ENCODE data around the gene ARID5B. TPM values are rescaled to one million over a fixed set of nuclear protein-coding genes. Genes with fewer than 3 reads are reported as not detected.
A peak's percentile ranks its signal among the peaks of the same experiment; 100 is the strongest.

Gene ARID5B
- total RNA-seq, 2 experiments from 2014 or later = 49.2 to 51.3 TPM

GRCh38 chr10:61985715-61986114 lies 84.2 kb downstream of the ARID5B start:
- Mint-ChIP-seq H3K27me3 (no peaks in the 10 kb centered on the region), H3K9me3 (no peaks in the 10 kb centered on the region), H3K36me3 (ENCODE audit: low read depth) (peaks cover 25% of the 10 kb centered on the region), H3K4me1 (ENCODE audit: low read depth) (peaks cover 50% of the 10 kb centered on the region), H3K4me3 (no peak overlapping the region), H3K27ac (peak overlapping the region; percentile 71)
- ChIA-PET POLR2A (interaction anchor here (0.8 kb wide), 1 partner anchor 53 kb away, joined by 3 read pairs; no protein-coding TSS in a partner anchor), CTCF (no interaction called here)
- DNase-seq (no peak), ATAC-seq (ENCODE audit: poor library complexity) (no peak)
- no peak for TF ChIP-seq CTCF (IDR thresholded peaks at IDR 0.05)
- intact Hi-C loops (cut with DNase I, micrococcal nuclease) = loop anchor here in 1 of 2 experiments (5.0 kb wide), 1 partner anchor 88 kb away; no protein-coding TSS in a partner anchor
- Histone ChIP-seq H3K4me1 (ENCODE audit: insufficient read depth, low read length) (peaks cover 17% of the 10 kb centered on the region), H3K27me3 (ENCODE audit: control insufficient read depth in 1 of 2, insufficient read depth in 2 of 2, low read length in 2 of 2) (no peaks in the 10 kb centered on the region), H3K27ac (ENCODE audit: low read depth in 1 of 2, low read length in 2 of 2) (no peak overlapping the region), H3K9me3 (ENCODE audit: control insufficient read depth in 1 of 2, insufficient read depth in 1 of 2, low read length in 2 of 2) (no peaks in the 10 kb centered on the region), H3K4me3 (ENCODE audit: low read length) (no peak overlapping the region), H3K36me3 (ENCODE audit: insufficient read depth, low read length) (peaks cover 8% of the 10 kb centered on the region)

DNA sequence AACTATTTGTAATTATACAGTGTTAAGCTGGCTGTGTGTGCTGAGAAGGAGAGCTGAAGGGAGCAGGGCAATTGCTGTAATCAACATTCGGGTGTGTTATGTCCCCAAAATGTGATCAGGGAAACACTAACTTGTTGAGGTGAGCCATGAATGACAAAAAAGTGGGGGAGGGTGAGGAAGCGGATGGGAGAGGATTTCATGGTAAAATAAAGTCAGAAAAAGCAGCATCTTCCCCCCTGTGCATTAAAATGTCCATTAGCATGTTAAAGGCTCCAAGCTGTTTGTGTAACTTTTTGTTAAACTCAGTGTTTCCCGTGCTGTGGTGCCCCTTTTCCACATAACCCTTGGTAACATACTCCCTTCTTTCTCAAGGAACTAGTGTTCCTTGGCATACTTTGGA lies 84.9 kb downstream of the ARID5B start:
- H3K27me3 ChIP-seq (ENCODE audit: control insufficient read depth in 1 of 2, insufficient read depth in 2 of 2, low read length in 2 of 2) = no peaks in the 10 kb centered on the region
- no peak overlapping the region for H3K4me3 ChIP-seq (ENCODE audit: low read length)
- H3K9me3 ChIP-seq (ENCODE audit: control insufficient read depth in 1 of 2, insufficient read depth in 1 of 2, low read length in 2 of 2) = no peaks in the 10 kb centered on the region
- H3K4me1 ChIP-seq (ENCODE audit: insufficient read depth, low read length) = peaks cover 17% of the 10 kb centered on the region
- no peak for TF ChIP-seq CTCF (IDR thresholded peaks at IDR 0.05)
- H3K27ac Mint-ChIP-seq = peak overlapping the region; percentile 78
- peaks cover 22% of the 10 kb centered on the region for H3K36me3 Mint-ChIP-seq (ENCODE audit: low read depth)
- DNase-seq (no peak), ATAC-seq (ENCODE audit: poor library complexity) (no peak)
- H3K27ac ChIP-seq (ENCODE audit: low read depth in 1 of 2, low read length in 2 of 2) = no peak overlapping the region
- peaks cover 54% of the 10 kb centered on the region for H3K4me1 Mint-ChIP-seq (ENCODE audit: low read depth)
- no peaks in the 10 kb centered on the region for H3K27me3 Mint-ChIP-seq
- intact Hi-C loops (cut with DNase I, micrococcal nuclease) = loop anchor here in 1 of 2 experiments (5.0 kb wide), 1 partner anchor 89 kb away; no protein-coding TSS in a partner anchor
- H3K9me3 Mint-ChIP-seq = no peaks in the 10 kb centered on the region
- ChIA-PET POLR2A (interaction anchor here (2.9 kb wide), 1 partner anchor 83 kb away, joined by 14 read pairs; no protein-coding TSS in a partner anchor), CTCF (no interaction called here)
- peaks cover 8% of the 10 kb centered on the region for H3K36me3 ChIP-seq (ENCODE audit: insufficient read depth, low read length)
- no peak overlapping the region for H3K4me3 Mint-ChIP-seq

DNA sequence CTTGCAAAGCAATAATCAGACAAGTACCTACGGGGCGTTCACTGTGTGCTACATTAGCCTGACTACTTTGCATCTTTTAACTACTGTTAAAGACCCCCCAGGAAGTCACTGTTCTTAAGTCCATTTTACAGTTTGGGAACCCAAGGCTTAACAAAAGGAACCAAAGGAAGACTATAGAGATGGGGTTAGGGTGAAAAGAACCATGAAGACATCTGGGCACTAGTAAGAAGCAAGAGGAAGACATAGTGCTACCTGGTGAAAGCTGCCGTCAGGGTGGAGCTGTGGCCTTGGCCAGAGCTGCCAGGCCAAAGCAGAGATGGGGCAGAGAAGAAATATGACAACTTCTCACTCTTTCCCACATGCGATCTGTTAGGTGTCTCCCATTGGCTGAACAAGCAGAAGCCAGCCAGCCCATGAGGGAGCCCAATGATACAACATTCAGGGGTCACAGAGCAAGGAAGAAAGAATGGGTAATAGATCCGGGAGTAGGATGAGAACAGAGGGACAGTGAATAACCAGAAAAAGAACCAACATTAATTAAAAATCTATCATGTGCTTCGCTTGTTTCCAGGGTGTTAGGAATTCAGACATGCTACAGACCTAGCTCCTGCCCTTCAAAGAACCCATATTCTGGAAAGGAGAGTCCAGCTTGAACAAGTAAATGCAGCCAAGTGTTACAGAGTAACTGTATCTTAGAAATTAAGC lies 85.4 kb downstream of the ARID5B start:
- Histone ChIP-seq H3K36me3 (ENCODE audit: insufficient read depth, low read length) (peaks cover 8% of the 10 kb centered on the region), H3K27me3 (ENCODE audit: control insufficient read depth in 1 of 2, insufficient read depth in 2 of 2, low read length in 2 of 2) (no peaks in the 10 kb centered on the region), H3K4me3 (ENCODE audit: low read length) (no peak overlapping the region), H3K9me3 (ENCODE audit: control insufficient read depth in 1 of 2, insufficient read depth in 1 of 2, low read length in 2 of 2) (no peaks in the 10 kb centered on the region), H3K27ac (ENCODE audit: low read depth in 1 of 2, low read length in 2 of 2) (peak overlapping the region in 1 of 2 donors; percentile 47), H3K4me1 (ENCODE audit: insufficient read depth, low read length) (peaks cover 21% of the 10 kb centered on the region)
- Mint-ChIP-seq H3K4me1 (ENCODE audit: low read depth) (peaks cover 58% of the 10 kb centered on the region), H3K36me3 (ENCODE audit: low read depth) (peaks cover 17% of the 10 kb centered on the region), H3K27ac (peak overlapping the region; percentile 78), H3K4me3 (no peak overlapping the region), H3K27me3 (no peaks in the 10 kb centered on the region), H3K9me3 (no peaks in the 10 kb centered on the region)
- POLR2A ChIA-PET = interaction anchor here (0.7 to 2.9 kb wide), 3 partner anchors 26 to 88 kb away, joined by 3 to 14 read pairs (median 7); no protein-coding TSS in a partner anchor
- CTCF ChIA-PET = interaction anchor here (2.0 kb wide), 1 partner anchor 90 kb away, joined by 4 read pairs; no protein-coding TSS in a partner anchor
- no peak for TF ChIP-seq CTCF (IDR thresholded peaks at IDR 0.05)
- intact Hi-C loops (cut with DNase I, micrococcal nuclease) = loop anchor here in 1 of 2 experiments (5.0 kb wide), 1 partner anchor 90 kb away; no protein-coding TSS in a partner anchor
- ATAC-seq (ENCODE audit: poor library complexity) = no peak
- no peak for DNase-seq
